Globus pallidus (tissue), 1 donor: ENCODE results near the gene TIMMDC1.
"Not testable (repeated sequence)": the region's sequence is repeated elsewhere in the genome, so short reads cannot be mapped to it uniquely, and the experiment has no call there.

Source experiments
- DNase-seq: peaks from one replicate; pipeline ENCODE4 v3.0.0-alpha.2; 2015; ENCODE audit warnings: low spot score

TIMMDC1 gene

GRCh38 chr3:119557192-119557876 lies 59.0 kb downstream of the TIMMDC1 start:
- no peak for DNase-seq

GRCh38 chr3:119557877-119558269 lies 59.5 kb downstream of the TIMMDC1 start:
- DNase-seq, result no peak

- no peak for DNase-seq
Measured at GRCh38 chr3:119558626-119559317, 60.4 kb downstream of the TIMMDC1 start.

GRCh38 chr3:119559441-119559963 lies 61.2 kb downstream of the TIMMDC1 start, which contains the start of gene CD80:
CD80 (minus strand) TSS chr3:119559614; CDS start chr3:119557728, 1,886 bp downstream.
- peak; percentile 29 for DNase-seq

DNA sequence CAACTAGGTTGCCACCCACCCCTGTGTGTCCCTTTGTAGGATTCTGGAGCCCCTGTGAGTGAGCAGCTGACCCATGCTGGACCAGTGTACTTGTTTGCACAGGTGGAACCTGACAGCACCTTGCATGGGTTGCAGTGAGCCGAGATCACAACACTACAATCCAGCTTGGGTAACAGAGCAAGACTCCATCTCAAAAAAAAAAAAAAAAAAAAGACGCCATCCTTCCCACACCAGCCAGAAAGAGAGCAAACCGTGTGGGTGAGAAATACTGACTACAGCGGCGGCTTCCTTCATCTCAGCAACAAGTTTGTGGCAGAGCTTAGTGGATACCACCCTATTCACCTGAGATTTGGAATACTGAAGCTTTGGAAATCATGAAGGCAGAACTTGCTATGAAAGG lies 61.8 kb downstream of the TIMMDC1 start:
- DNase-seq, result no peak

GRCh38 chr3:119562307-119562961 lies 64.1 kb downstream of the TIMMDC1 start:
- DNase-seq, result no peak

DNA sequence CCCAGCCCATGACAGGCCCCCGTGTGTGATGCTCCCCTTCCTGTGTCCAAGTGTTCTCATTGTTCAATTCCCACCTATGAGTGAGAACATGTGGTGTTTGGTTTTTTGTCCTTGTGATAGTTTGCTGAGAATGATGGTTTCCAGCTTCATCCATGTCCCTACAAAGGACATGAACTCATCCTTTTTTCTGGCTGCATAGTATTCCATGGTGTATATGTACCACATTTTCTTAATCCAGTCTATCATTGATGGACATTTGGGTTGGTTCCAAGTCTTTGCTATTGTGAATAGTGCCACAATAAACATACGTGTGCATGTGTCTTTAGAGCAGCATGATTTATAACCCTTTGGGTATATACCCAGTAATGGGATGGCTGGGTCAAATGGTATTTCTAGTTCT lies 65.0 kb downstream of the TIMMDC1 start:
- DNase-seq, result not testable (repeated sequence)

- DNase-seq, result no peak
Measured at GRCh38 chr3:119569156-119569555, 70.8 kb downstream of the TIMMDC1 start.

GRCh38 chr3:119570229-119570628 lies 71.9 kb downstream of the TIMMDC1 start:
- DNase-seq, result peak; percentile 54

DNA sequence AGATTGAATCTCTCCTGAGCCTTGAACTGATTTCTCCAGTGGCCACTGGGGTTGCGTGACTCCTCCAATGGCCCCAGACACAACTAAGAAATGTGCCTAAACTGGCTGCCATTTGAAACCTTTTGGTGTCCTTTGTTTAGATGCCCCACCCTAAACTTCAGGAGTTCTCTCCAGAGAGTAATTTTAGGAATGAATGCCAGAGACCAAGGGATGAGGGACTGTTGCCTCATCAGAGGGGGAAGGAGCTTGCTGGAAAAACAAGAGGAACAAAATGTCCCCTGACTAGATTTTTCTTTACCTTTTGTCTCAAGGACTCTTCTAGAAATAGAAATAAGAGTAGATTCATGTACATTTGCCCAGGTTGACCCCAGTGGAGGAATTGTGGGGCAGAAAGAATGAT lies 72.9 kb downstream of the TIMMDC1 start:
- no peak for DNase-seq

DNA sequence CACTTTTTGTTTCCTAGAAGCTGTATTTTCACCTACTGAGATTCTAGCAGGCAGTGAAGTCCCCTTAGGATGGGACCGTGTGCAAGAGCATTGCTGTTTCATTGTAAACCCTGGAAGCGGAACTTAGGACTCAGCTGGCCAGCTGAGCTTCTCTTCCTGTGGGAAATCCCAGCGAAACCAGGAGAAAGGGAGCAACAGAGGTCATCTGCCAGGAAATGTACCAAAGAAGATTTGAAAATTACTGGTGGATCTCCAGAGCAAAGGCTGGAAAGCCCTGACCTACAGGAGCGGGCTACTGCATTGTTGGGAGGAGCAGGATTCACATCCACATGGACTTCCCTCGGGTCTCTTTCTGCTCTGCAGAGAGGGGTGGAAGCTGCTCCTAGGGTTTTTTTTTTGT lies 73.3 kb downstream of the TIMMDC1 start:
- no peak for DNase-seq
